Gastroesophageal sphincter (tissue), 2 donors: ENCODE measurements around the gene WSCD2.

Source experiments
- POLR2A ChIP-seq, 2 donors: fragments of 450-650 bp; IDR thresholded peaks; one replicate each; pipeline ENCODE4 v1.6.1; 2017; ENCODE audit warnings: antibody characterized with exemption in 2 of 2, mild to moderate bottlenecking in 2 of 2, moderate library complexity in 1 of 2
- POLR2AphosphoS5 ChIP-seq: sonication (generic); formaldehyde crosslinking; IDR thresholded peaks from one replicate; pipeline ENCODE4 v1.6.1; 2017; ENCODE audit warnings: antibody characterized with exemption

DNA sequence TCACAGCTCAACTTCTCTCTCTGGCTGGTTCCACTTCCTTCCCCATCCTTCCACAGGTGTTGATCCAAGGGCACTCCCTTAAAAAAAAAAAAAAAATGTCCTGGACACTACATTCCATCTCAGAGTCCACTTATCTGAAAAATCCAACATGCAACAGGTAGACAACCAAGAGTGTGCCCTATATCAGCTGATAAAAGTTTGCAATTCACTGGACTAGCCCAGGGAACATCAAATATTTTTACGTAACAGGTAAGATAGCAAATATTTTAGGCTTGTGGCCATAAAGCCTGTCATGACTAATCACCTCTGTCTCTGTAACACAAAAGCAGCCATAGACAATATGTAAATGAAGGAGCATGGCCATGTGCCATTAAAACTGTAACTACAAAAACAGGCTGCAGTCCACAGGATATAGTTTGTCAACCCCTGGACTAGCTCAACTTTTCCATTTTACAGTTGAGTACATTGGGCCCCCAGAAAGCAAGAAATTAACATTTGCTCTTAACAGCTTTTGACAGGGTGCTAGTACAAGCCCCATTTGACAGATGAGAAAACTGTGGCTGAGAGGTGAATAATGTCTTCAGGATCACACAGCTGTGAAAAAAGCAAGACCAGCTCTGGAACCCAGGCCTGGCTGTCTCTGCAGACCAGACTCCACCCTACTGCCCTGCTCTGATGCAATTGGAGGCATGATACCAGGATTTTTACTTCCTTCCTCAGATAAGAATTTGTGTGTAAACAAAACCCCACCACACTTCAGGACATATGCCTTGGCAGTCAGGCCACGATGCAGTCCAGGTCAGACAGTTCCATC lies 141.2 kb downstream of the WSCD2 start:
- TF ChIP-seq POLR2AphosphoS5 (no peak), POLR2A (IDR thresholded peaks at IDR 0.05) (no peak)
